ENCODE data around the gene GRIK3. TPM values are rescaled to one million over a fixed set of nuclear protein-coding genes. Genes with fewer than 3 reads are reported as not detected.

GRIK3 gene
- total and polyA plus RNA-seq, 2 experiments from 2014 or later: 0.31 to 2.9 TPM

GRCh38 chr1:36981126-36981525 lies 53.2 kb downstream of the GRIK3 start (continued):
- TF ChIP-seq REST (IDR thresholded peaks at IDR 0.05; ENCODE audit: unreplicated experiment): no peak
- TF ChIP-seq STAT1 (IDR thresholded peaks at IDR 0.05; ENCODE audit: unreplicated experiment): no peak
- no peak for TF ChIP-seq CTCF (conservative IDR thresholded peaks at IDR 0.05; ENCODE audit: low read depth in 2 of 2)
- TF ChIP-seq ETS1 (IDR thresholded peaks at IDR 0.05): no peak
- TF ChIP-seq EZH2 (IDR thresholded peaks at IDR 0.05; ENCODE audit: low read depth, unreplicated experiment): no peak
- no peak for TF ChIP-seq POLR2AphosphoS5 (IDR thresholded peaks at IDR 0.05; ENCODE audit: low read depth)

- Histone ChIP-seq H3K4me2 (no peak overlapping the region), H3K79me2 (replicated peaks; ENCODE audit: insufficient read depth) (no peaks in the 10 kb centered on the region), H3K9me2 (ENCODE audit: insufficient read depth) (peaks cover 8% of the 10 kb centered on the region; the same call in 1 of the 2 replicates), H3K36me3 (ENCODE audit: insufficient read depth) (peaks cover 4% of the 10 kb centered on the region; the same call in 1 of the 2 replicates), H3K4me3 (no peak overlapping the region), H4K20me1 (replicated peaks; ENCODE audit: insufficient read depth) (no peaks in the 10 kb centered on the region), H3K4me1 (ENCODE audit: insufficient read depth) (peaks cover 4% of the 10 kb centered on the region; the same call in 1 of the 2 replicates), H3K27ac (ENCODE audit: low read depth) (no peak overlapping the region), H2AFZ (no peak overlapping the region), H3K27me3 (ENCODE audit: insufficient read depth) (no peaks in the 10 kb centered on the region), H3F3A (replicated peaks; ENCODE audit: low read depth) (no peaks in the 10 kb centered on the region)
- H3K4me3 Mint-ChIP-seq: no peak overlapping the region
- H3K9me3 Mint-ChIP-seq: peaks cover 4% of the 10 kb centered on the region; the same call in 1 of the 3 replicates
- peaks cover 19% of the 10 kb centered on the region for H3K4me1 Mint-ChIP-seq
- peaks cover 11% of the 10 kb centered on the region for H3K27me3 Mint-ChIP-seq (ENCODE audit: insufficient read depth, low read depth, poor library complexity)
- H3K27ac Mint-ChIP-seq: no peak overlapping the region
- no peak for ATAC-seq
- DNase-seq (ENCODE audit: low spot score): no peak
- no peaks in the 10 kb centered on the region for H3K36me3 Mint-ChIP-seq (ENCODE audit: low read depth)
- TF ChIP-seq EZH2 (IDR thresholded peaks at IDR 0.05; ENCODE audit: low read depth, unreplicated experiment) (no peak), ZNF462 (CRISPR knock-in tag; IDR thresholded peaks at IDR 0.05) (no peak), NANOG (IDR thresholded peaks at IDR 0.05; ENCODE audit: borderline replicate concordance) (no peak), CTCF (conservative IDR thresholded peaks at IDR 0.05; ENCODE audit: low read depth in 2 of 2) (no peak)
Observed at GRCh38 chr1:36977731-36978406, 56.4 kb downstream of the GRIK3 start.
